Natural killer cell (primary cell): ENCODE measurements around the gene YWHAE. TPM values are rescaled to one million over a fixed set of nuclear protein-coding genes. Genes with fewer than 3 reads are reported as not detected.

Experiments used
- ATAC-seq, 3 donors: fragments of 150-1000 bp in 2 of 3; fragments of 200-7000 bp in 1 of 3; cut with Tn5 transposase; 1 replicate in 1 of 3; 2 replicates in 2 of 3; pipeline ENCODE4 v1.10.0; 2021; ENCODE audit warnings: mild to moderate bottlenecking in 2 of 3, moderate library complexity in 2 of 3
- DNase-seq, 2 donors: peaks; one replicate each; pipeline versions ENCODE4 v3.0.0 to v3.0.0-alpha.2; 2013 to 2021; ENCODE audit warnings: mixed read lengths in 1 of 2
- H3K27ac ChIP-seq: one replicate; pipeline ENCODE4 v1.5.1; 2013; ENCODE audit warnings: mild to moderate bottlenecking, low read length
- H3K27me3 ChIP-seq: one replicate; pipeline ENCODE4 v1.6.1; 2013; ENCODE audit warnings: low read length; ENCODE audit not compliant: control insufficient read depth, insufficient read depth
- H3K36me3 ChIP-seq: one replicate; pipeline ENCODE4 v1.6.1; 2013; ENCODE audit warnings: low read length; ENCODE audit not compliant: control insufficient read depth, insufficient read depth
- H3K4me1 ChIP-seq: one replicate; pipeline ENCODE4 v1.6.1; 2013; ENCODE audit warnings: low read length; ENCODE audit not compliant: control insufficient read depth, insufficient read depth
- H3K4me3 ChIP-seq: one replicate; pipeline ENCODE4 v1.5.1; 2013; ENCODE audit warnings: low read length
- H3K9me3 ChIP-seq: one replicate; pipeline ENCODE4 v1.6.1; 2013; ENCODE audit warnings: low read length; ENCODE audit not compliant: control insufficient read depth, insufficient read depth
- H3K27ac Mint-ChIP-seq, 2 donors: one replicate each; pipeline ENCODE4 v1.8.0; 2022; ENCODE audit warnings: mild to moderate bottlenecking in 2 of 2, mixed read lengths in 2 of 2, moderate library complexity in 1 of 2
- H3K27me3 Mint-ChIP-seq, 2 donors: one replicate each; pipeline ENCODE4 v1.8.0; 2022; ENCODE audit warnings: low read depth in 2 of 2, mixed read lengths in 2 of 2
- H3K36me3 Mint-ChIP-seq: one replicate; pipeline ENCODE4 v1.8.0; 2022; ENCODE audit warnings: mixed read lengths
- H3K4me1 Mint-ChIP-seq, 2 donors: one replicate each; pipeline ENCODE4 v1.8.0; 2022; ENCODE audit warnings: mixed read lengths in 2 of 2
- H3K4me3 Mint-ChIP-seq: one replicate; pipeline ENCODE4 v1.8.0; 2022; ENCODE audit warnings: mild to moderate bottlenecking, moderate library complexity, mixed read lengths
- H3K9me3 Mint-ChIP-seq, 2 donors: one replicate each; pipeline ENCODE4 v1.8.0; 2022; ENCODE audit warnings: mixed read lengths in 2 of 2
- CTCF ChIP-seq: fragments of 200-600 bp; IDR thresholded peaks from one replicate; pipeline ENCODE4 v1.8.0; 2022; ENCODE audit warnings: antibody characterized with exemption
- WGBS: methylation state at CpG from one replicate; pipeline ENCODE4 v1.1.7; 2013; ENCODE audit warnings: missing lambda C conversion rate; ENCODE audit not compliant: insufficient coverage; 5-methylcytosine and 5-hydroxymethylcytosine counted together
- intact Hi-C: fragments of 100-400 bp; cut with micrococcal nuclease; formaldehyde crosslinking; loops from one replicate; pipeline ENCODE4 v1.14.2; 2022
- total RNA-seq, 4 donors: library from RNA; stranded (reverse); fragments of 120-200 nt in 1 of 4; gene quantifications; one replicate each; pipeline versions ENCODE4 v1.2.3 to v1.2.4, GENCODE V29; 2013 to 2022

Gene YWHAE
- total RNA-seq, 3 donors from 2014 or later (not counting 1 experiment from before 2014, with no cell fraction given), result 116 to 134 (median 132) TPM

- intact Hi-C loops, result no loop called here
- H3K4me3 ChIP-seq, result no peak overlapping the region
- H3K27ac ChIP-seq, result no peak overlapping the region
- no peaks in the 10 kb centered on the region for H3K27me3 ChIP-seq
- H3K9me3 ChIP-seq, result no peaks in the 10 kb centered on the region
- Mint-ChIP-seq H3K4me3 (no peak overlapping the region), H3K27ac (peak overlapping the region in 1 of 2 donors; percentile 48), H3K4me1 (peaks cover 0 to 8% of the 10 kb centered on the region in 2 donors), H3K27me3 (no peaks in the 10 kb centered on the region), H3K36me3 (no peaks in the 10 kb centered on the region), H3K9me3 (no peaks in the 10 kb centered on the region)
- WGBS, result 95% methylated on average over 10 of the region's 10 CpGs
- TF ChIP-seq CTCF, result no peak
- ATAC-seq (no peak), DNase-seq (no peak)
- no peaks in the 10 kb centered on the region for H3K4me1 ChIP-seq
- H3K36me3 ChIP-seq, result peaks cover 2% of the 10 kb centered on the region
Measured at GRCh38 chr17:1414634-1415033, 14.6 kb upstream of the YWHAE start.

- H3K4me3 ChIP-seq, result no peak overlapping the region
- peaks cover 2% of the 10 kb centered on the region for H3K36me3 ChIP-seq
- DNase-seq (no peak), ATAC-seq (no peak)
- Mint-ChIP-seq H3K4me1 (peaks cover 0 to 8% of the 10 kb centered on the region in 2 donors), H3K4me3 (no peak overlapping the region), H3K9me3 (no peaks in the 10 kb centered on the region), H3K27me3 (no peaks in the 10 kb centered on the region), H3K27ac (peak overlapping the region in 1 of 2 donors; percentile 48), H3K36me3 (no peaks in the 10 kb centered on the region)
- H3K4me1 ChIP-seq, result no peaks in the 10 kb centered on the region
- intact Hi-C loops, result no loop called here
- no peaks in the 10 kb centered on the region for H3K27me3 ChIP-seq
- WGBS, result 85% methylated on average over 9 of the region's 9 CpGs
- no peak for TF ChIP-seq CTCF
- H3K9me3 ChIP-seq, result no peaks in the 10 kb centered on the region
- H3K27ac ChIP-seq, result no peak overlapping the region
Measured at GRCh38 chr17:1414001-1414574, 14.1 kb upstream of the YWHAE start.

GRCh38 chr17:1413281-1413791 lies 13.3 kb upstream of the YWHAE start:
- no peak for DNase-seq
- no peak for ATAC-seq
- no peaks in the 10 kb centered on the region for H3K9me3 ChIP-seq
- H3K9me3 Mint-ChIP-seq, result no peaks in the 10 kb centered on the region
- H3K36me3 ChIP-seq, result peaks cover 2% of the 10 kb centered on the region
- H3K27ac Mint-ChIP-seq, result no peak overlapping the region
- H3K4me1 ChIP-seq, result no peaks in the 10 kb centered on the region
- peaks cover 0 to 8% of the 10 kb centered on the region in 2 donors for H3K4me1 Mint-ChIP-seq
- no peak overlapping the region for H3K4me3 Mint-ChIP-seq
- no peak overlapping the region for H3K4me3 ChIP-seq
- WGBS, result 70% methylated on average over 6 of the region's 6 CpGs
- intact Hi-C loops, result no loop called here
- H3K27me3 ChIP-seq, result no peaks in the 10 kb centered on the region
- H3K27ac ChIP-seq, result no peak overlapping the region
- no peak for TF ChIP-seq CTCF
- no peaks in the 10 kb centered on the region for H3K27me3 Mint-ChIP-seq
- no peaks in the 10 kb centered on the region for H3K36me3 Mint-ChIP-seq
